ENCODE measurements around the gene ERBIN.

Gene ERBIN

DNA sequence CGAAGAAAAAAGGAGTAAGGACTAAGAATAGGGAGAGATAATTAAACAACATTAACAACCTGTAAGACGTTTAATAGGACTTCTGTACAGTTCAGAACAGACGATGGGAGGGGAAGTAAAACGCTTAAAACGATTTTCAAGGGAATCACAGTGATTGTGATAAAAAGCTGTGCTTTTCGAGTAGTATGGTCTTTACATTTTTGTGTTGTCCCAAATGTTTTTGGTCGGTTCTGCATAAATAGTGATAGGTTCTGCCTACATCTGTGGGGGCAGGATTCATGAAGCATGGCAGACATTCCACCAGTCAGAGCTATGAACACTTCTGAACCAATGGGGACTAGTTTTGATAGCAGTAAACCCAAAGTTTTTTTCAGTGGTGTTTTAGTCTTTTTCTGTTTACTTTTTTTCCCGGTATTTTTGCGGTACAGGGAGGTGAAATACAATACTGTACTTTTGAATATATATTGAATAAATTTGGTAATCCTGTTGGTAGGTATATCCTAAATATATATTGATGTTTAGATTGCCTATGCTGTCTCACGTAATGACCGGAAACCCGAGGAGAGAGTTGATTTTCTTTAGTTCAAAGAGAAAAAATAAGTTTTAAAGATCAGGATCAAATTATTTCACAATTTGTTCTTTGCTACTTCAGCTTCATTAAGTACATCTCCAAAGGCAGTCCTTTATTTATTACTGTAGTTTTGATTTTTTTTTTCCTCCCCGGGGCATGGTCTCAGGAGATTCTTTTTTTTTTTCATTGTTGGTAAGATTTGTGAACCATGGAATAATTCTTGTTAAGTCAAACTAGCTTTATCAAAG, 1.3 kb downstream of the ERBIN start:
- no peak for DNase-seq (ENCODE audit: extremely low read depth, low read depth)

DNA sequence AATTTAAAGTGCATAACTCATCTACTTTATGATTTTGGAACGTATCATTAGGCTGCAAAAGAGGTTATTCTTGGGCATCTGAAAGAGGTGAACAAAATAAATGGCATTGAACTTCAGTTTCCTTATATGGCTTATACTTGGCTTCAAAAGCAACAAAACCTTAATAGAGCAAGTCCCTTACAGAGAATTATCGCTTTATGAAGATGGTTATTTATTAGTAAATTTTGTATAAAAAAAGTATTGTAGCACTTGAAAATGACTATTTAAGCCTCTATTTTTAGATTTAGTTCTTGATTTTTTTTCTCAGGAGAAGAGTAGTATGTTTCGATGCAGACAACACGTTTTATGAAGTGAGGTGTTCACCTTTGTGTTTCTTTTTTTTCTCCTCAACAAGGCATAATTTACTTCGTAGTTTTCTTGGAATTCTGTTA, 2.0 kb downstream of the ERBIN start:
- DNase-seq (ENCODE audit: extremely low read depth, low read depth) = no peak
- TF ChIP-seq, protein P1, sequence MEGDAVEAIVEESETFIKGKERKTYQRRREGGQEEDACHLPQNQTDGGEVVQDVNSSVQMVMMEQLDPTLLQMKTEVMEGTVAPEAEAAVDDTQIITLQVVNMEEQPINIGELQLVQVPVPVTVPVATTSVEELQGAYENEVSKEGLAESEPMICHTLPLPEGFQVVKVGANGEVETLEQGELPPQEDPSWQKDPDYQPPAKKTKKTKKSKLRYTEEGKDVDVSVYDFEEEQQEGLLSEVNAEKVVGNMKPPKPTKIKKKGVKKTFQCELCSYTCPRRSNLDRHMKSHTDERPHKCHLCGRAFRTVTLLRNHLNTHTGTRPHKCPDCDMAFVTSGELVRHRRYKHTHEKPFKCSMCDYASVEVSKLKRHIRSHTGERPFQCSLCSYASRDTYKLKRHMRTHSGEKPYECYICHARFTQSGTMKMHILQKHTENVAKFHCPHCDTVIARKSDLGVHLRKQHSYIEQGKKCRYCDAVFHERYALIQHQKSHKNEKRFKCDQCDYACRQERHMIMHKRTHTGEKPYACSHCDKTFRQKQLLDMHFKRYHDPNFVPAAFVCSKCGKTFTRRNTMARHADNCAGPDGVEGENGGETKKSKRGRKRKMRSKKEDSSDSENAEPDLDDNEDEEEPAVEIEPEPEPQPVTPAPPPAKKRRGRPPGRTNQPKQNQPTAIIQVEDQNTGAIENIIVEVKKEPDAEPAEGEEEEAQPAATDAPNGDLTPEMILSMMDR (IDR thresholded peaks at IDR 0.05; ENCODE audit: low read depth, low read length) = no peak

More for the DNA sequence above, 1.3 kb downstream of the ERBIN start:
- TF ChIP-seq, protein P1 (IDR thresholded peaks at IDR 0.05; ENCODE audit: low read depth, low read length) = no peak

DNA sequence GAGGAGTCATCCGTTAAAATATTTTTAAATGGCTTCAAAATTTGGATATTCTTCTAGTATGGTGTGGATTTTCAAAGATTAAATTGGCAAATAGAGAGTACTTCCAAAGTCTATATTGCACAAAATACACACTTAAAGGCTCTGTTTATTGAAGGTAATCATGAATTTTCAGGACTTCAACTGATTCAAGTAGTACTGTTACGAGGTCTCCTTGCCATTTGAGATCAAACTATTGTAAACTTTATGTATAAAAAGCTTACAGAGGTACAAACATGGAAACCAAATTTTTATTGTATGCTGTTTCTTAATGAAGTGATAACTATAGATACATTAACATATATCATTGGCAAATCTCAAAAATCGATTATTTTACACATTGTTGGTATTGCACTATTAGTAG, 2.5 kb downstream of the ERBIN start:
- no peak for DNase-seq (ENCODE audit: extremely low read depth, low read depth)
- TF ChIP-seq, protein P1 (IDR thresholded peaks at IDR 0.05; ENCODE audit: low read depth, low read length) = no peak

DNA sequence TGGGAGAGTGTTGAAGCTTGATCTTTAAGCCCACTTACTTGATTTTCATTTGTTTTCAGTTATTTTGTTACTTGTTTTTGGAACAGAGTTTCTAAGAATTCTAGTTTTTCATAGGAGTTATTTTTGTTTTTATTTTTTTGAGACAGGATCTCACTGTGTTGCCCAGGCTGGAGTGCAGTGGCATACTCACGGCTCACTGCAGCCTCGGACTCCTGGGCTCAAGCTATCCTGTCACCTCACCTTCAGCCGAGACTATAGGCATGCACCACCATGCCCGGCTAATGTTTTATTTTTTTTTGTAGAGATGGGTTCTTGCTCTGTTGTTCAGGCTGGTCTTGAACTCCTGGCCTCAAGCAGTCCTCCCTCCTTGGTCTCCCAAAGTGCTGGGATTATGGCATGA, 6.3 kb downstream of the ERBIN start:
- TF ChIP-seq, protein P1 (IDR thresholded peaks at IDR 0.05; ENCODE audit: low read depth, low read length) = no peak
- DNase-seq (ENCODE audit: extremely low read depth, low read depth) = no peak

DNA sequence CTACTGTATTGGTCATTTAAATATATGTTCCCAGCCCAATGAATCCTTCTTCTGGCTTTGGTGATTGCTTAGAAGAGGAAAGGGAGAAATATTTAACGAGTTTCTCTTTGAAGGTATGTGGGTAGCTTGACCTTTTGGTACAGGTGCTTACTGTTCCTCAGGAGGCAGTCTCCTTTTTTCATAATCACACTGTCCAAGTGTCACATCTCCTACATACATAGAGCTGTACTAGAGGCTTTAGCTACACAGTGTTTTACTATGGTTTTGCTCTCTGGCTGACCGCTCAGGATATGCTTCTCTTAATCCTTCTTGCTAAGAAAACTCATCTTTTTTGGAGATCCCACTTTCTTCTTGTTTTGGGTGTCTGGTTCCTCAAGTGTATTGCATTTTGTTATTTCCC, 6.9 kb downstream of the ERBIN start:
- TF ChIP-seq, protein P1 (IDR thresholded peaks at IDR 0.05; ENCODE audit: low read depth, low read length) = no peak
- DNase-seq (ENCODE audit: extremely low read depth, low read depth) = no peak

DNA sequence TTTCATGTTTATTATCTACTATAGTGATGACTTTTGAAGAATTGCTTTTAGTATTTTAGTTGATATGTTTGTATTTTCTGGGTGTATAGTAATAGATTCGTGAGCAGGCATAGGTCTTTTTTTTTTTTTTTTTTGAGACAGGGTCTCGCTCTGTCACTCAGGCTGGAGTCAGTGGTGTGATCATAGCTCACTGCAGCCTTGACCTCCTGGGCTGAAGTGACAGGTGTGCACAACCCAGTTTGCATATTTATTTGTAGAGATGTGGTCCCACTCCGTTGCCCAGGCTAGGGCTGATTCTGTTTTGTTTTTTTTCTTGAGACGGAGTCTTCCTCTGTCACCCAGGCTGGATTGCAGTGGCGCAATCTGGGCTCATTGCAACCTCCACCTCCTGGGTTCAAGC, 11.9 kb downstream of the ERBIN start:
- no peak for DNase-seq (ENCODE audit: extremely low read depth, low read depth)
- TF ChIP-seq, protein P1 (IDR thresholded peaks at IDR 0.05; ENCODE audit: low read depth, low read length) = no peak

DNA sequence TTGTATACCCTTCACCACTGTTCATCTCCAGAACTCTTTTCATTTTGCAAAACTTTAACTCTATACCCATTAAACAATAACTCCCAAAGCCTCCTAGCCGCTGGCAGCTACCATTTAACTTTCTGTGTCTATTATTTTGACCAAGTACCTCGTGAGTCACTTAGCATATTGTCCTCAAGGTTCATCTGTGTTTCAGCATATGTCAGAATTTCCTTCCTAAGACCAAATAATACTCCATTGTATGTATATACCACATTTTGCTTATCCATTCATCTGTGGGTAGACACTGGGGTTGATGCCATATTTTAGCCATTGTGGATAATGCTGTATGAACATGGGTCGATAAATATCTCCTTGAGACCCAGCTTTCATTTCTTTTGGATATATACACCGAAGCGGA, 17.4 kb downstream of the ERBIN start:
- no peak for DNase-seq (ENCODE audit: extremely low read depth, low read depth)

More for the DNA sequence above, 17.4 kb downstream of the ERBIN start:
- TF ChIP-seq, protein P1 (IDR thresholded peaks at IDR 0.05; ENCODE audit: low read depth, low read length) = no peak
